Nephron (organoid): ENCODE data around the gene L3MBTL3.

Experiments used
- H3K27ac Mint-ChIP-seq, 3 experiments: 2 replicates each; pipeline ENCODE4 v1.8.0; 2020; ENCODE audit warnings: mixed read lengths in 3 of 3, mild to moderate bottlenecking in 2 of 3, moderate library complexity in 1 of 3
- H3K27me3 Mint-ChIP-seq: 2 replicates; pipeline ENCODE4 v1.8.0; 2021; ENCODE audit warnings: low read depth, mild to moderate bottlenecking, moderate library complexity, mixed read lengths
- H3K36me3 Mint-ChIP-seq: 2 replicates; pipeline ENCODE4 v1.8.0; 2020; ENCODE audit warnings: low read depth, mixed read lengths
- H3K4me1 Mint-ChIP-seq: 2 replicates; pipeline ENCODE4 v1.8.0; 2020; ENCODE audit warnings: mixed read lengths
- H3K4me3 Mint-ChIP-seq, 3 experiments: 2 replicates each; pipeline ENCODE4 v1.8.0; 2020; ENCODE audit warnings: mild to moderate bottlenecking in 3 of 3, mixed read lengths in 3 of 3, moderate library complexity in 2 of 3
- H3K9me3 Mint-ChIP-seq: 2 replicates; pipeline ENCODE4 v1.8.0; 2020; ENCODE audit warnings: mixed read lengths
- CTCF ChIP-seq, 3 experiments: fragments of 200-600 bp; sonication (generic); IDR thresholded peaks; one replicate each; pipeline ENCODE4 v1.5.0; 2021; ENCODE audit warnings: antibody characterized with exemption in 3 of 3; ENCODE audit not compliant: unreplicated experiment in 3 of 3

L3MBTL3 gene

GRCh38 chr6:130047088-130047995 is 29.0 kb downstream of the L3MBTL3 start:
- Mint-ChIP-seq H3K4me3 (no peak overlapping the region), H3K9me3 (no peaks in the 10 kb centered on the region), H3K27me3 (no peaks in the 10 kb centered on the region), H3K27ac (no peak overlapping the region), H3K4me1 (no peaks in the 10 kb centered on the region), H3K36me3 (peaks cover 45% of the 10 kb centered on the region)
- peak in 1 of 3 experiments; percentile 9 for TF ChIP-seq CTCF (IDR thresholded peaks at IDR 0.05; ENCODE audit: unreplicated experiment in 3 of 3)

- no peaks in the 10 kb centered on the region for H3K9me3 Mint-ChIP-seq
- H3K4me1 Mint-ChIP-seq = no peaks in the 10 kb centered on the region
- no peak overlapping the region for H3K27ac Mint-ChIP-seq
- TF ChIP-seq CTCF (IDR thresholded peaks at IDR 0.05; ENCODE audit: unreplicated experiment in 3 of 3) = no peak
- peaks cover 56% of the 10 kb centered on the region for H3K36me3 Mint-ChIP-seq
- H3K27me3 Mint-ChIP-seq = no peaks in the 10 kb centered on the region
- H3K4me3 Mint-ChIP-seq = no peak overlapping the region
Measured at GRCh38 chr6:130050230-130050629, 31.8 kb downstream of the L3MBTL3 start.

- H3K4me1 Mint-ChIP-seq = no peaks in the 10 kb centered on the region
- no peak for TF ChIP-seq CTCF (IDR thresholded peaks at IDR 0.05; ENCODE audit: unreplicated experiment in 3 of 3)
- H3K4me3 Mint-ChIP-seq = no peak overlapping the region
- peaks cover 76% of the 10 kb centered on the region for H3K36me3 Mint-ChIP-seq
- no peaks in the 10 kb centered on the region for H3K27me3 Mint-ChIP-seq
- no peaks in the 10 kb centered on the region for H3K9me3 Mint-ChIP-seq
- H3K27ac Mint-ChIP-seq = no peak overlapping the region
Measured at GRCh38 chr6:130054725-130055124, 36.3 kb downstream of the L3MBTL3 start.

- no peaks in the 10 kb centered on the region for H3K4me1 Mint-ChIP-seq
- H3K9me3 Mint-ChIP-seq = no peaks in the 10 kb centered on the region
- TF ChIP-seq CTCF (IDR thresholded peaks at IDR 0.05; ENCODE audit: unreplicated experiment in 3 of 3) = no peak
- H3K36me3 Mint-ChIP-seq = peaks cover 71% of the 10 kb centered on the region
- no peak overlapping the region for H3K27ac Mint-ChIP-seq
- no peak overlapping the region for H3K4me3 Mint-ChIP-seq
- H3K27me3 Mint-ChIP-seq = no peaks in the 10 kb centered on the region
Measured at GRCh38 chr6:130055271-130055670, 36.9 kb downstream of the L3MBTL3 start.

- Mint-ChIP-seq H3K27ac (no peak overlapping the region), H3K4me3 (no peak overlapping the region), H3K27me3 (no peaks in the 10 kb centered on the region), H3K36me3 (peaks cover 61% of the 10 kb centered on the region), H3K4me1 (no peaks in the 10 kb centered on the region), H3K9me3 (no peaks in the 10 kb centered on the region)
- no peak for TF ChIP-seq CTCF (IDR thresholded peaks at IDR 0.05; ENCODE audit: unreplicated experiment in 3 of 3)
Measured at GRCh38 chr6:130057495-130057894, 39.1 kb downstream of the L3MBTL3 start.

- Mint-ChIP-seq H3K27me3 (no peaks in the 10 kb centered on the region), H3K36me3 (peaks cover 50% of the 10 kb centered on the region), H3K27ac (no peak overlapping the region), H3K4me1 (no peaks in the 10 kb centered on the region), H3K4me3 (no peak overlapping the region), H3K9me3 (no peaks in the 10 kb centered on the region)
- TF ChIP-seq CTCF (IDR thresholded peaks at IDR 0.05; ENCODE audit: unreplicated experiment in 3 of 3) = no peak
Measured at GRCh38 chr6:130063806-130064205, 45.4 kb downstream of the L3MBTL3 start.
